ENCODE measurements around the gene ERC2.

DNA sequence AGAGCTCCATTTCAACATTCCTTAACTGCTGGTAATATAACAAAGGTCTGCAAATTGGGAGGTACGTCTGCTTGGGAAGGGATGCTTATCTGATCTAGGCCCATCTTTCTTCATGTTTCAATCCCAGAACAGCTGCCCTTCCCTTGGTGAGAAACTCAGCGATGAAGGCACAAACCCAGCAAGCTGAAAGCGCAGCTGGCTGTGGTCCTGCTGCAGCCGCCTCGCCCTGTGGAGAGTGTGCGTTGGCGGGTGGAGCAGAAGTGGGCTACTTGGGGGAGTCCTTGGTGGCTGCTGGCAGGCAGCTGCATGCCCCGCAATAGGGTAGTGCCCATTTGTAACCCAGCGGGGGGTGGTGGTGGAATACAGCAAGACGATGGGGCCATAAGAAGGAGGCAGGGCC lies 820.6 kb downstream of the ERC2 start:
- TF ChIP-seq POLR2A (IDR thresholded peaks at IDR 0.05; ENCODE audit: low read length) (no peak), CTCF (IDR thresholded peaks at IDR 0.05) (no peak), CEBPB (IDR thresholded peaks at IDR 0.05) (no peak), RAD21 (conservative IDR thresholded peaks at IDR 0.05 in 1 of 2, IDR thresholded peaks at IDR 0.05 in 1 of 2) (no peak), CBX8 (IDR thresholded peaks at IDR 0.05) (no peak), EP300 (IDR thresholded peaks at IDR 0.05) (no peak)
